Stimulated activated CD4-positive, alpha-beta T cell treated with anti-CD3 and anti-CD28 coated beads, Interleukin-2, amount 100 ng/mL, for 4 hours (primary cell): ENCODE results near the gene ATAT1.

Experiments used
- DNase-seq: peaks from one replicate; pipeline ENCODE4 v3.0.0-alpha.2; 2020; ENCODE audit warnings: low read depth

The ATAT1 gene

GRCh38 chr6:30613251-30614043 is 13.2 kb upstream of the ATAT1 start:
- no peak for DNase-seq

GRCh38 chr6:30614044-30614842 is 12.4 kb upstream of the ATAT1 start:
- no peak for DNase-seq

GRCh38 chr6:30614843-30615218 is 11.8 kb upstream of the ATAT1 start:
- peak; percentile 83 for DNase-seq

GRCh38 chr6:30615219-30615957 is 11.3 kb upstream of the ATAT1 start:
- DNase-seq, result no peak

- DNase-seq, result no peak
These were observed 10.5 kb upstream of the ATAT1 start for GRCh38 chr6:30615958-30616810.

GRCh38 chr6:30616811-30617564 is 9.7 kb upstream of the ATAT1 start, which contains the start of gene PPP1R10:
Gene PPP1R10, minus strand, starts transcription at chr6:30617243. Its CDS starts 7,299 bp downstream, at chr6:30609944.
- DNase-seq, result peak; percentile 99

GRCh38 chr6:30617565-30618269 is 9.0 kb upstream of the ATAT1 start, which contains the start of gene MRPS18B:
Gene MRPS18B, plus strand, starts transcription at chr6:30617840. Its CDS starts 26 bp downstream, at chr6:30617866.
- DNase-seq, result peak; percentile 98

- DNase-seq, result no peak
These were observed 8.3 kb upstream of the ATAT1 start for GRCh38 chr6:30618270-30618797.

GRCh38 chr6:30619561-30619960 is 7.1 kb upstream of the ATAT1 start:
- no peak for DNase-seq

- DNase-seq, result no peak
These were observed 1.2 kb upstream of the ATAT1 start for GRCh38 chr6:30625511-30625910.

GRCh38 chr6:30635834-30636233 is 9.2 kb downstream of the ATAT1 start:
- DNase-seq, result no peak

- no peak for DNase-seq
These were observed 13.8 kb downstream of the ATAT1 start for GRCh38 chr6:30640481-30640880.

- DNase-seq, result no peak
These were observed 14.4 kb downstream of the ATAT1 start for GRCh38 chr6:30641048-30641447.

GRCh38 chr6:30643656-30644055 is 17.0 kb downstream of the ATAT1 start:
- DNase-seq, result no peak

- no peak for DNase-seq
These were observed 18.1 kb downstream of the ATAT1 start for GRCh38 chr6:30644769-30645168.

- DNase-seq, result no peak
These were observed 19.3 kb downstream of the ATAT1 start for GRCh38 chr6:30645989-30646388.

GRCh38 chr6:30646450-30647241 is 20.0 kb downstream of the ATAT1 start, which contains the start of gene C6orf136:
Gene C6orf136, plus strand, starts transcription at chr6:30647133. Its CDS starts 99 bp downstream, at chr6:30647232.
- DNase-seq, result peak; percentile 91

GRCh38 chr6:30647242-30648116 is 20.8 kb downstream of the ATAT1 start:
- DNase-seq, result peak; percentile 66
